ENCODE results near the gene SIK3.

Gene SIK3

DNA sequence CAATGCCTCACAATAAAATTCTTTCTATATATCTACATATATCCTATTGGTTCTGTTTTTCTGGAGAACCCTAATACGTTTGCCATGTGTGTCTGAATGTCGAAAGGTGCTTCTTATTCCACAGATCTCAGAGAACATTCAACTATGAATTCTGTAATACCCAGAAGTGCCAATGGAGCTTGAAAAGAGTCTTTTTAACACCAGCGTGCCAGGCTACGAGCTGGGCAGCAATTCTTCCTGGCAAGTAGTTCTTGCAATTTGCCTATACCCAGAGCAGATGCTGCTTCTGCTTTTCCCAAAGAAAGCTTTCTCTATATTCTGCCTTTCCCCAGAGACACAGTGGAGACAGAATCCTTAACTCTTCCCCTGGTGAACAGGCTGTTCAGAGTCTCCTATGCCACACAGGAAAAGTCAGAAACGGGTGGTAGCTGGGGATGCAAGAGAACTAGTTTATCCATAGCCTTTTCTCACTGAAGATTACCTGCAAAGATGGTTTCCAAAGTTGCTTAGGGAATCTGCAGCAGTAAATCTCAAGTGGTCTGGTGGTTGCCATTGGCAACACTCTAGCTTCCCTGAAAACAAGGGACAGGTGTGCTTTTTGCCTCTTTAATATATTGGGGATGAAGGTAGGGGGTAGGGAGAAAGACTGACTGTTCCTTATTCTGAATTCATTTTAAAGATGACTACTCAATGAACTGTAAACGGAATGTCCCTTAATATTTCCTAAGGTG is 29.1 kb upstream of the SIK3 start:
- no peak overlapping the region for H3K9ac ChIP-seq (ENCODE audit: low read length)
- H3K9me3 ChIP-seq (replicated peaks; ENCODE audit: insufficient read depth, low read length): no peaks in the 10 kb centered on the region
- no peak for DNase-seq
- no peaks in the 10 kb centered on the region for H4K20me1 ChIP-seq (ENCODE audit: insufficient read depth, low read length)
- H3K4me1 ChIP-seq (ENCODE audit: low read length): no peaks in the 10 kb centered on the region
- no peak overlapping the region for H3K4me2 ChIP-seq (ENCODE audit: low read depth, low read length)
- no peaks in the 10 kb centered on the region for H3K36me3 ChIP-seq (replicated peaks; ENCODE audit: insufficient read depth, low read length)
- no peaks in the 10 kb centered on the region for H3F3A ChIP-seq (ENCODE audit: insufficient read depth, low read length)
- H3K79me2 ChIP-seq (ENCODE audit: low read length): no peaks in the 10 kb centered on the region
- no peak overlapping the region for H3K27ac ChIP-seq (ENCODE audit: low read length)
- H2AFZ ChIP-seq (ENCODE audit: low read length): no peak overlapping the region
- TF ChIP-seq EZH2phosphoT487 (IDR thresholded peaks at IDR 0.05; ENCODE audit: low read length): no peak
- TF ChIP-seq EZH2 (optimal IDR thresholded peaks at IDR 0.05; ENCODE audit: low read depth, low read length): no peak
- TF ChIP-seq, protein P1, sequence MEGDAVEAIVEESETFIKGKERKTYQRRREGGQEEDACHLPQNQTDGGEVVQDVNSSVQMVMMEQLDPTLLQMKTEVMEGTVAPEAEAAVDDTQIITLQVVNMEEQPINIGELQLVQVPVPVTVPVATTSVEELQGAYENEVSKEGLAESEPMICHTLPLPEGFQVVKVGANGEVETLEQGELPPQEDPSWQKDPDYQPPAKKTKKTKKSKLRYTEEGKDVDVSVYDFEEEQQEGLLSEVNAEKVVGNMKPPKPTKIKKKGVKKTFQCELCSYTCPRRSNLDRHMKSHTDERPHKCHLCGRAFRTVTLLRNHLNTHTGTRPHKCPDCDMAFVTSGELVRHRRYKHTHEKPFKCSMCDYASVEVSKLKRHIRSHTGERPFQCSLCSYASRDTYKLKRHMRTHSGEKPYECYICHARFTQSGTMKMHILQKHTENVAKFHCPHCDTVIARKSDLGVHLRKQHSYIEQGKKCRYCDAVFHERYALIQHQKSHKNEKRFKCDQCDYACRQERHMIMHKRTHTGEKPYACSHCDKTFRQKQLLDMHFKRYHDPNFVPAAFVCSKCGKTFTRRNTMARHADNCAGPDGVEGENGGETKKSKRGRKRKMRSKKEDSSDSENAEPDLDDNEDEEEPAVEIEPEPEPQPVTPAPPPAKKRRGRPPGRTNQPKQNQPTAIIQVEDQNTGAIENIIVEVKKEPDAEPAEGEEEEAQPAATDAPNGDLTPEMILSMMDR (IDR thresholded peaks at IDR 0.05; ENCODE audit: low read length): no peak
- no peak overlapping the region for H3K4me3 ChIP-seq (ENCODE audit: low read length)
- no peaks in the 10 kb centered on the region for H3K9me2 ChIP-seq (replicated peaks; ENCODE audit: insufficient read depth, low read length)
- no peaks in the 10 kb centered on the region for H3K27me3 ChIP-seq (replicated peaks; ENCODE audit: insufficient read depth, low read length)

DNA sequence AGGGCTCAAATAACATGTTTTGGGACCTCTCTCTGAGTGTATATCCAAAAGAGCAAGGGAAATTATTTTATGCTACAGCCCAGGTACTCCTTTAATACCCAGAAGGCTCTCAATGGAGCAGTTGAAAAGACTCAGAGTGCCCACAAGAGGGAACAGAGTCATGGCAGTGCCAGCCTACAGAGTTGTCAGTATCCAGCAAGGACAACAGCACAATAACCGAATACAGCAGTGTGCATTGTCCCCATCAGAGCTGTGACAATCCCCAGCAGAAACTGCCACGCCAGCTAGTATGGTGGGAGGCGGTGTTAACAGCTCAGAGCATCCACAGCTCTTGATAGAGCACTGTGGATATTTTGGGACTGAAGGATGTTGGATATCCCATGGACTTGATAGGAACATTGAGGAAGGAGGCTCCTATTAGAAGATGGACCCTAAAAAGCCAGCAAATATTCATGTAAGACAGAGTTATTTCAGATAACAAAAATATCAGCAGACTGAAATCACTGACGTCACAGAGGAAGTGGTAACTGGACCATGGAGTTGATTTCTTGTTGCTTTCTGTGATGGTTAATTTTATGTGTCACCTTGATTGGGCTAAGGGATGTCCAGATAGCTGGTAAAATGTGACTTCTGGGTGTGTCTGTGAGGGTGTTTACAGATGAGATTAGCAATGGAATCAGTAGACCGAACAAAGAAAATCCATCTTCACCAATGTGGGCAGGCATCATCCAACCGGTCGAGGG is 28.2 kb upstream of the SIK3 start:
- H3K9me2 ChIP-seq (replicated peaks; ENCODE audit: insufficient read depth, low read length): no peaks in the 10 kb centered on the region
- H3K36me3 ChIP-seq (replicated peaks; ENCODE audit: insufficient read depth, low read length): no peaks in the 10 kb centered on the region
- no peak overlapping the region for H3K9ac ChIP-seq (ENCODE audit: low read length)
- H3K4me2 ChIP-seq (ENCODE audit: low read depth, low read length): no peak overlapping the region
- H2AFZ ChIP-seq (ENCODE audit: low read length): no peak overlapping the region
- TF ChIP-seq EZH2 (optimal IDR thresholded peaks at IDR 0.05; ENCODE audit: low read depth, low read length) (no peak), EZH2phosphoT487 (IDR thresholded peaks at IDR 0.05; ENCODE audit: low read length) (no peak)
- TF ChIP-seq, protein P1 (IDR thresholded peaks at IDR 0.05; ENCODE audit: low read length): no peak
- H4K20me1 ChIP-seq (ENCODE audit: insufficient read depth, low read length): no peaks in the 10 kb centered on the region
- H3K9me3 ChIP-seq (replicated peaks; ENCODE audit: insufficient read depth, low read length): no peaks in the 10 kb centered on the region
- no peaks in the 10 kb centered on the region for H3F3A ChIP-seq (ENCODE audit: insufficient read depth, low read length)
- H3K27ac ChIP-seq (ENCODE audit: low read length): no peak overlapping the region
- no peak for DNase-seq
- no peaks in the 10 kb centered on the region for H3K79me2 ChIP-seq (ENCODE audit: low read length)
- H3K27me3 ChIP-seq (replicated peaks; ENCODE audit: insufficient read depth, low read length): no peaks in the 10 kb centered on the region
- no peak overlapping the region for H3K4me3 ChIP-seq (ENCODE audit: low read length)
- H3K4me1 ChIP-seq (ENCODE audit: low read length): no peaks in the 10 kb centered on the region

DNA sequence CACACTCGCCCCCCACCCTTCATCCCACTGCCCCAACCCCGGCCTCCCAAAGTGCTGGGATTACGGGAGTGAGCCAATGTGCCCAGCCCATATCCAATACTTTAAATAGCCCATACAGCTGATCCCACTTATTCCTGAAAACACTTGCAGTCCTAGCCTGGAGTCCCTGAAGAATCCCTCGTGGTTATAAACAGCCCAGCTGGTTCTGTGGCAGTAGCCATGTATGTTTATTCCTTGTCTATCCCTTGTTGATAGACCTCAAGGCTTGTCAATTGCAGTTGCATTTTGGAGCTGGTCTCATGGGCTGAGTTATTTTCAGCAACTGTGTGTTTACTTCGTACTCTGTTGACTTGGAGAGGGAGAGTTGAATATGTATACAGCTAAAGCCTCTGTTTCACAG is 24.3 kb upstream of the SIK3 start:
- no peaks in the 10 kb centered on the region for H4K20me1 ChIP-seq (ENCODE audit: insufficient read depth, low read length)
- TF ChIP-seq EZH2 (optimal IDR thresholded peaks at IDR 0.05; ENCODE audit: low read depth, low read length): no peak
- TF ChIP-seq, protein P1 (IDR thresholded peaks at IDR 0.05; ENCODE audit: low read length): no peak
- TF ChIP-seq EZH2phosphoT487 (IDR thresholded peaks at IDR 0.05; ENCODE audit: low read length): no peak

More for the DNA sequence above, 24.3 kb upstream of the SIK3 start:
- H3K4me3 ChIP-seq (ENCODE audit: low read length): no peak overlapping the region
- no peaks in the 10 kb centered on the region for H3K36me3 ChIP-seq (replicated peaks; ENCODE audit: insufficient read depth, low read length)
- no peak overlapping the region for H3K4me2 ChIP-seq (ENCODE audit: low read depth, low read length)
- no peak overlapping the region for H2AFZ ChIP-seq (ENCODE audit: low read length)
- no peak overlapping the region for H3K9ac ChIP-seq (ENCODE audit: low read length)
- H3K27ac ChIP-seq (ENCODE audit: low read length): no peak overlapping the region
- H3K4me1 ChIP-seq (ENCODE audit: low read length): no peaks in the 10 kb centered on the region
- no peaks in the 10 kb centered on the region for H3K27me3 ChIP-seq (replicated peaks; ENCODE audit: insufficient read depth, low read length)
- H3K79me2 ChIP-seq (ENCODE audit: low read length): no peaks in the 10 kb centered on the region
- H3F3A ChIP-seq (ENCODE audit: insufficient read depth, low read length): no peaks in the 10 kb centered on the region
- H3K9me3 ChIP-seq (replicated peaks; ENCODE audit: insufficient read depth, low read length): no peaks in the 10 kb centered on the region
- H3K9me2 ChIP-seq (replicated peaks; ENCODE audit: insufficient read depth, low read length): no peaks in the 10 kb centered on the region
- DNase-seq: no peak

Measured in MM.1S (cell line).